K562 (cell line): ENCODE data around the gene CCDC175. TPM values are rescaled to one million over a fixed set of nuclear protein-coding genes. Genes with fewer than 3 reads are reported as not detected.
A peak's percentile ranks its signal among the peaks of the same experiment; 100 is the strongest.

Experiments
- CREB1 ChIP-seq, 2 experiments: sonication (generic) in 1 of 2; formaldehyde crosslinking in 1 of 2; IDR thresholded peaks; 2 replicates each; pipeline versions ENCODE4 v1.6.1 to v1.8.0; 2012 to 2022; ENCODE audit warnings: inconsistent platforms in 1 of 2, mild to moderate bottlenecking in 1 of 2, missing genetic modification reagents in 1 of 2, moderate library complexity in 1 of 2
- DEAF1 ChIP-seq: fragments of 450-650 bp; formaldehyde crosslinking; IDR thresholded peaks from 2 replicates; pipeline ENCODE4 v1.4.0; 2020; ENCODE audit warnings: mild to moderate bottlenecking, moderate library complexity
- ETS2 ChIP-seq: IDR thresholded peaks from 2 replicates; pipeline ENCODE4 v1.6.1; 2016; ENCODE audit warnings: borderline replicate concordance, missing genetic modification characterization, mild to moderate bottlenecking, moderate library complexity, missing compliant biosample characterization; ENCODE audit not compliant: poor library complexity, severe bottlenecking
- GABPB1 ChIP-seq: sonication (generic); formaldehyde crosslinking; IDR thresholded peaks from 2 replicates; pipeline ENCODE4 v1.8.0; 2022; ENCODE audit warnings: mild to moderate bottlenecking, missing genetic modification reagents
- HNRNPH1 ChIP-seq: fragments of 200-400 bp; formaldehyde crosslinking; optimal IDR thresholded peaks from 2 replicates; pipeline ENCODE3; 2017; ENCODE audit warnings: low read depth, mild to moderate bottlenecking, low read length, moderate library complexity
- KAT7 ChIP-seq: sonication (generic); formaldehyde crosslinking; IDR thresholded peaks from 2 replicates; pipeline ENCODE4 v1.8.0; 2022; ENCODE audit warnings: missing genetic modification reagents, mild to moderate bottlenecking, borderline replicate concordance
- MAX ChIP-seq: sonication (generic); formaldehyde crosslinking; IDR thresholded peaks from 2 replicates; pipeline ENCODE4 v1.9.0; 2022; ENCODE audit warnings: mild to moderate bottlenecking, missing genetic modification reagents
- NFIC ChIP-seq: fragments of 450-650 bp; IDR thresholded peaks from 2 replicates; pipeline ENCODE4 v1.6.1; 2017; ENCODE audit warnings: mild to moderate bottlenecking, inconsistent platforms
- POLR2B ChIP-seq: fragments of 450-650 bp; IDR thresholded peaks from 2 replicates; pipeline ENCODE4 v1.6.1; 2018; ENCODE audit warnings: low read depth; ENCODE audit not compliant: partially characterized antibody
- POLR2G ChIP-seq: fragments of 200-400 bp; formaldehyde crosslinking; IDR thresholded peaks from 2 replicates; pipeline ENCODE4 v1.6.1; 2017; ENCODE audit warnings: low read depth, mild to moderate bottlenecking, antibody characterized with exemption, low read length, moderate library complexity
- RBBP5 ChIP-seq: fragments of 200-600 bp; sonication (generic); IDR thresholded peaks from 2 replicates; pipeline ENCODE4 v1.6.1; 2012; ENCODE audit warnings: borderline replicate concordance, mild to moderate bottlenecking, low read length, control low read depth, inconsistent platforms; ENCODE audit not compliant: insufficient read depth, poor library complexity, severe bottlenecking
- RFX1 ChIP-seq: fragments of 450-650 bp; IDR thresholded peaks from 2 replicates; pipeline ENCODE4 v1.6.1; 2016; ENCODE audit warnings: mild to moderate bottlenecking, moderate library complexity
- STAT6 ChIP-seq: sonication (generic); formaldehyde crosslinking; IDR thresholded peaks from 2 replicates; pipeline ENCODE4 v1.8.1; 2023; ENCODE audit warnings: mild to moderate bottlenecking, missing genetic modification reagents
- ZBTB34 ChIP-seq: fragments of 250-450 bp; sonication (Bioruptor Pico); IDR thresholded peaks from 2 replicates; pipeline ENCODE4 v1.8.0; 2021; ENCODE audit warnings: mild to moderate bottlenecking, moderate library complexity
- ZNF740 ChIP-seq, 3 experiments: fragments of 200-800 bp in 1 of 3; sonication (Bioruptor generic) in 1 of 3; sonication (generic) in 1 of 3; formaldehyde crosslinking in 1 of 3; IDR thresholded peaks; 2 replicates each; pipeline versions ENCODE4 v1.6.1 to v1.8.0; 2016 to 2022; ENCODE audit warnings: mild to moderate bottlenecking in 2 of 3, missing compliant biosample characterization in 2 of 3, missing genetic modification characterization in 2 of 3, missing genetic modification reagents in 1 of 3
- polyA plus RNA-seq, 8 experiments: library from polyadenylated mRNA; depleted of rRNA in 4 of 8; stranded (reverse) in 5 of 8; unstranded in 3 of 8; fragments of >200 nt; fragmentation: Nextera tagmentation in 2 of 8; fragmentation: Illumina TruSeq in 1 of 8; extraction: Ambion mirVana in 2 of 8; extraction: Trizol in 1 of 8; gene quantifications; 2 replicates each; pipeline versions ENCODE4 v1.2.1 to v1.2.3, GENCODE V29; 2011 to 2014; ENCODE audit warnings: inconsistent platforms in 1 of 8, missing spikeins in 1 of 8
- total RNA-seq, 7 experiments: library from RNA; depleted of rRNA in 6 of 7; stranded (reverse); fragments of >200 nt in 6 of 7; fragmentation: Illumina TruSeq in 2 of 7; extraction: Trizol in 2 of 7; gene quantifications; 2 replicates each; pipeline versions ENCODE4 v1.2.1 to v1.2.3, GENCODE V29; 2011 to 2021; ENCODE audit warnings: low replicate concordance in 1 of 7

The CCDC175 gene
- total and polyA plus RNA-seq, 9 of the 15 experiments (the other 6 are each of a cell fraction or from before 2014, with no cell fraction given), result not detected

GRCh38 chr14:59483819-59484638 is 92.6 kb downstream of the CCDC175 start, which contains the start of the genes JKAMP and L3HYPDH (continued):
- TF ChIP-seq POLR2G (peak; percentile 93), ZBTB34 (CRISPR knock-in tag) (no peak), MAX (peak; percentile 99), GABPB1 (CRISPR knock-in tag) (peak; percentile 81), ETS2 (tag) (no peak), POLR2B (peak; percentile 81), RBBP5 (peak; percentile 81), STAT6 (CRISPR knock-in tag) (no peak), HNRNPH1 (peak; percentile 40), DEAF1 (CRISPR knock-in tag) (no peak), CREB1 (IDR thresholded peaks at IDR 0.05) (no peak), CREB1 (CRISPR knock-in tag; IDR thresholded peaks at IDR 0.05) (peak; percentile 72), RFX1 (peak; percentile 95), ZNF740 (CRISPR knock-in tag; IDR thresholded peaks at IDR 0.05) (peak; percentile 63), ZNF740 (tag; IDR thresholded peaks at IDR 0.05) (no peak), KAT7 (CRISPR knock-in tag) (peak; percentile 88), NFIC (peak; percentile 19; the same call in 1 of the 2 replicates)
